Measurements from ENCODE around the gene HTRA3. TPM values are rescaled to one million over a fixed set of nuclear protein-coding genes. Genes with fewer than 3 reads are reported as not detected.
A peak's percentile ranks its signal among the peaks of the same experiment; 100 is the strongest.

The HTRA3 gene
- total RNA-seq, 4 donors from 2014 or later, result 22.8 to 65.3 (median 29.5) TPM

GRCh38 chr4:8325291-8325973 lies 55.9 kb downstream of the HTRA3 start:
- H3K4me1 ChIP-seq, result no peaks in the 10 kb centered on the region

GRCh38 chr4:8326206-8326605 lies 56.7 kb downstream of the HTRA3 start:
- DNase-seq, result peak in 1 of 2 donors; percentile 1
- intact Hi-C loops (cut with DNase I; ENCODE audit: low total_unique reads), result no loop called here

More at GRCh38 chr4:8325291-8325973, 55.9 kb downstream of the HTRA3 start:
- peaks cover 0 to 4% of the 10 kb centered on the region in 2 donors for H3K9me3 ChIP-seq
- TF ChIP-seq POLR2A (IDR thresholded peaks at IDR 0.05) (no peak), CTCF (IDR thresholded peaks at IDR 0.05) (no peak)
- H3K4me3 ChIP-seq, result no peak overlapping the region
- no peaks in the 10 kb centered on the region for H3K27me3 ChIP-seq
- intact Hi-C loops (cut with DNase I; ENCODE audit: low total_unique reads), result no loop called here
- peak; percentile 5 to 8 for DNase-seq
- no peak overlapping the region for H3K27ac ChIP-seq
- no peaks in the 10 kb centered on the region for H3K36me3 ChIP-seq

GRCh38 chr4:8328456-8328855 lies 58.9 kb downstream of the HTRA3 start:
- peaks cover 0 to 4% of the 10 kb centered on the region in 2 donors for H3K9me3 ChIP-seq
- no peak overlapping the region for H3K4me3 ChIP-seq
- peak; percentile 4 to 6 for DNase-seq
- TF ChIP-seq POLR2A (IDR thresholded peaks at IDR 0.05) (no peak), CTCF (IDR thresholded peaks at IDR 0.05) (no peak)
- peaks cover 0 to 5% of the 10 kb centered on the region in 2 donors for H3K4me1 ChIP-seq
- no peaks in the 10 kb centered on the region for H3K27me3 ChIP-seq
- H3K27ac ChIP-seq, result no peak overlapping the region
- H3K36me3 ChIP-seq, result no peaks in the 10 kb centered on the region
- intact Hi-C loops (cut with DNase I; ENCODE audit: low total_unique reads), result no loop called here

More at GRCh38 chr4:8326206-8326605, 56.7 kb downstream of the HTRA3 start:
- H3K4me3 ChIP-seq, result no peak overlapping the region
- no peaks in the 10 kb centered on the region for H3K27me3 ChIP-seq
- peaks cover 0 to 4% of the 10 kb centered on the region in 2 donors for H3K9me3 ChIP-seq
- no peak for TF ChIP-seq CTCF (IDR thresholded peaks at IDR 0.05)
- TF ChIP-seq POLR2A (IDR thresholded peaks at IDR 0.05), result no peak
- no peaks in the 10 kb centered on the region for H3K36me3 ChIP-seq
- H3K27ac ChIP-seq, result no peak overlapping the region
- H3K4me1 ChIP-seq, result peaks cover 0 to 3% of the 10 kb centered on the region in 2 donors

- intact Hi-C loops (cut with DNase I; ENCODE audit: low total_unique reads), result no loop called here
These were observed 59.5 kb downstream of the HTRA3 start for GRCh38 chr4:8328866-8329559.

GRCh38 chr4:8329560-8329858 lies 60.0 kb downstream of the HTRA3 start:
- Histone ChIP-seq H3K27me3 (no peaks in the 10 kb centered on the region), H3K36me3 (no peaks in the 10 kb centered on the region), H3K4me1 (peaks cover 0 to 5% of the 10 kb centered on the region in 2 donors), H3K27ac (no peak overlapping the region), H3K9me3 (peaks cover 0 to 4% of the 10 kb centered on the region in 2 donors), H3K4me3 (no peak overlapping the region)
- no peak for DNase-seq
- TF ChIP-seq CTCF (IDR thresholded peaks at IDR 0.05) (no peak), POLR2A (IDR thresholded peaks at IDR 0.05) (no peak)
- intact Hi-C loops (cut with DNase I; ENCODE audit: low total_unique reads), result no loop called here

More at GRCh38 chr4:8328866-8329559, 59.5 kb downstream of the HTRA3 start:
- Histone ChIP-seq H3K36me3 (no peaks in the 10 kb centered on the region), H3K4me1 (peaks cover 0 to 5% of the 10 kb centered on the region in 2 donors), H3K27me3 (no peaks in the 10 kb centered on the region), H3K4me3 (no peak overlapping the region), H3K27ac (no peak overlapping the region), H3K9me3 (peaks cover 0 to 4% of the 10 kb centered on the region in 2 donors)
- DNase-seq, result peak; percentile 5 to 10
- TF ChIP-seq POLR2A (IDR thresholded peaks at IDR 0.05), result no peak

Measured in uterus (tissue), 4 donors.